ENCODE results near the gene PRR20E. TPM values are rescaled to one million over a fixed set of nuclear protein-coding genes. Genes with fewer than 3 reads are reported as not detected.
"Not testable (repeated sequence)": the region's sequence is repeated elsewhere in the genome, so short reads cannot be mapped to it uniquely, and the experiment has no call there.

The PRR20E gene
- total RNA-seq (2014; rRNA removed) (not detected in 2 replicates), Bru-seq, nascent RNA (not detected), BruChase-seq, experiment 1, labeled RNA remaining after a 6-hour chase (not detected), BruChase-seq, experiment 2, labeled RNA remaining after a 2-hour chase (not detected)
- long read RNA-seq, result 0 reads

DNA sequence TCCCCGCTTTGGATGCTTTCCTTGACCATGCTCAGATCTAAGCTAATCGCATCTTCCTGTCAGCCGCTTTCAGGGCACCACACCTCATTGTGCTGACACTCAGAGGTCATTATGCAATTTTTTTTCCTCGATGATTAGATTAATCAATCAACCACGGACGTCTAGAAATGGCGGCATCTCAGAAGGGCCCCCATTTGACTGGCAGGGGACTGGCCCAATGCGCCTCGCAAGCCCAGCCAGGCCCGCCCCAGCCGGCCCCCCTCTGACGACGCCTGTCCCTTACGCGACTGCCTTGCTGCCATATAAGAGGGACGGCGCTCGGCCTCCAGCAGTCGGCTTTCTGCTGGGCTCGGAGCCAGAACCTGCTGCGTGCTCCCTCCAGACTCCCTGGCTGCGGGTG is at the start of gene PRR20E:
Gene PRR20E, plus strand, starts transcription at position 301 of the 400 bp plus-strand sequence. CDS start 387 bp downstream, outside the sequence.
- CTCF ChIA-PET; H3K4me3 ChIP-seq (ENCODE audit: low read length); H2AFZ ChIP-seq (ENCODE audit: low read length); H3K9ac ChIP-seq (ENCODE audit: low read length); H3K9me2 ChIP-seq (replicated peaks; ENCODE audit: low read length); DNase-seq; H3K79me2 ChIP-seq (ENCODE audit: low read length); H3F3A ChIP-seq (ENCODE audit: low read length, unreplicated experiment); intact Hi-C loops (cut with micrococcal nuclease); H3K27ac ChIP-seq (ENCODE audit: low read length); H3K36me3 ChIP-seq (ENCODE audit: low read depth, low read length); POLR2A ChIA-PET (ENCODE audit: unreplicated experiment); ATAC-seq; H3K4me1 ChIP-seq (ENCODE audit: insufficient read depth, low read length); H3K4me2 ChIP-seq (ENCODE audit: low read length); H3K27me3 ChIP-seq (ENCODE audit: low read length); H4K20me1 ChIP-seq (ENCODE audit: low read length); BruUV-seq (replicated peaks); H3K9me3 ChIP-seq (ENCODE audit: low read length): not testable (repeated sequence)

DNA sequence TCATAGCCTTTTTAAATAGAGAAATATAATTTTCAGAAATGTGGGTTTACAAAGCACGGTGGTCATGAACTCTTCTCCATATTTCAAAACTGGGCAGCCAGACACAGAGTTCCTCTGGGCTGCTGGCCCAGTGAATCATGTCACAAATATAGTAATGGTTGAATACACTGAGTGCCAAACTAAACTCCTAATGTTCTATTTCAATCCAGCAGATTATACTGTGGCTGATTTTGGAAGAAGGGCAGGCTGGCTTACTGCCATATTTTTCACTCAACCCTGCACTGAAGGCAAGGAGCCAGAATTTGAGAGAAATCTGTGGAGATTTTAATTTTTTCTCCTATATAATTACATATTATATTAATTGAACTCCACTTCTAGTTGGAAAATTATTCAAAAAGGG is 43.3 kb upstream of the PRR20E start:
- no peak for TF ChIP-seq EZH2 (IDR thresholded peaks at IDR 0.05; ENCODE audit: low read length, unreplicated experiment)
- TF ChIP-seq, protein P1, sequence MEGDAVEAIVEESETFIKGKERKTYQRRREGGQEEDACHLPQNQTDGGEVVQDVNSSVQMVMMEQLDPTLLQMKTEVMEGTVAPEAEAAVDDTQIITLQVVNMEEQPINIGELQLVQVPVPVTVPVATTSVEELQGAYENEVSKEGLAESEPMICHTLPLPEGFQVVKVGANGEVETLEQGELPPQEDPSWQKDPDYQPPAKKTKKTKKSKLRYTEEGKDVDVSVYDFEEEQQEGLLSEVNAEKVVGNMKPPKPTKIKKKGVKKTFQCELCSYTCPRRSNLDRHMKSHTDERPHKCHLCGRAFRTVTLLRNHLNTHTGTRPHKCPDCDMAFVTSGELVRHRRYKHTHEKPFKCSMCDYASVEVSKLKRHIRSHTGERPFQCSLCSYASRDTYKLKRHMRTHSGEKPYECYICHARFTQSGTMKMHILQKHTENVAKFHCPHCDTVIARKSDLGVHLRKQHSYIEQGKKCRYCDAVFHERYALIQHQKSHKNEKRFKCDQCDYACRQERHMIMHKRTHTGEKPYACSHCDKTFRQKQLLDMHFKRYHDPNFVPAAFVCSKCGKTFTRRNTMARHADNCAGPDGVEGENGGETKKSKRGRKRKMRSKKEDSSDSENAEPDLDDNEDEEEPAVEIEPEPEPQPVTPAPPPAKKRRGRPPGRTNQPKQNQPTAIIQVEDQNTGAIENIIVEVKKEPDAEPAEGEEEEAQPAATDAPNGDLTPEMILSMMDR (conservative IDR thresholded peaks at IDR 0.05; ENCODE audit: low read depth, low read length), result no peak
- TF ChIP-seq EZH2phosphoT487 (IDR thresholded peaks at IDR 0.05; ENCODE audit: borderline replicate concordance, low read length), result no peak
- H3K4me3 ChIP-seq (ENCODE audit: low read length), result no peak overlapping the region
- no peaks in the 10 kb centered on the region for H3K79me2 ChIP-seq (ENCODE audit: low read length)
- no peak overlapping the region for H3K4me2 ChIP-seq (ENCODE audit: low read length)
- H3F3A ChIP-seq (ENCODE audit: low read length, unreplicated experiment), result no peaks in the 10 kb centered on the region
- ATAC-seq (no peak), DNase-seq (no peak)
- H3K27ac ChIP-seq (ENCODE audit: low read length), result no peak overlapping the region
- H3K9me2 ChIP-seq (replicated peaks; ENCODE audit: low read length), result no peaks in the 10 kb centered on the region
- CTCF ChIA-PET, result no interaction called here
- H3K4me1 ChIP-seq (ENCODE audit: insufficient read depth, low read length), result no peaks in the 10 kb centered on the region
- no peaks in the 10 kb centered on the region for H3K27me3 ChIP-seq (ENCODE audit: low read length)
- H3K9ac ChIP-seq (ENCODE audit: low read length), result no peak overlapping the region
- H2AFZ ChIP-seq (ENCODE audit: low read length), result no peak overlapping the region
- BruUV-seq (replicated peaks), result no TSS peak
- POLR2A ChIA-PET (ENCODE audit: unreplicated experiment), result no interaction called here
- no peaks in the 10 kb centered on the region for H4K20me1 ChIP-seq (ENCODE audit: low read length)
- H3K9me3 ChIP-seq (ENCODE audit: low read length), result no peaks in the 10 kb centered on the region
- H3K36me3 ChIP-seq (ENCODE audit: low read depth, low read length), result no peaks in the 10 kb centered on the region
- intact Hi-C loops (cut with micrococcal nuclease), result no loop called here

DNA sequence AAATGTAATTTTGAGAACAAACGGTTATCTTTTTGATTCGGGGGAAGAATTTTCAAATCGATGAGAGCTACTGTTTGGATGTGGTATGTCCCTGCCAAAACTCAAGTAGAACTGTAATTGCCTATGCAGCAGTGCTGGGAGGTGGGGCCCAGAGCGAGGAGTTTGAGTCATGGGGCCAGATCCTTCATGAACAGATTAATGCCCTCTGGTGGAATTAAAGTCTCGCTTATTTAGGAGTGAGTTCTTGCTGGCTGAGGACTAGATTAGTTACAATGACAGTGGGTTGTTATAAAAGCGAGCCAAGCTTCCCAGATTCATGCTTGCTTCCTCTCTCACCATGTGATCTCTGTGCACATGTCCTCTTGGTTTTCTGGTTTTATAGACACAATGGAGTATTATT is 38.1 kb upstream of the PRR20E start:
- Histone ChIP-seq H3F3A (ENCODE audit: low read length, unreplicated experiment) (no peaks in the 10 kb centered on the region), H3K4me3 (ENCODE audit: low read length) (no peak overlapping the region), H3K27me3 (ENCODE audit: low read length) (no peaks in the 10 kb centered on the region), H3K4me1 (ENCODE audit: insufficient read depth, low read length) (no peaks in the 10 kb centered on the region), H3K9ac (ENCODE audit: low read length) (no peak overlapping the region), H3K9me2 (replicated peaks; ENCODE audit: low read length) (no peaks in the 10 kb centered on the region), H3K36me3 (ENCODE audit: low read depth, low read length) (no peaks in the 10 kb centered on the region), H4K20me1 (ENCODE audit: low read length) (no peaks in the 10 kb centered on the region), H3K27ac (ENCODE audit: low read length) (no peak overlapping the region), H3K4me2 (ENCODE audit: low read length) (no peak overlapping the region), H3K9me3 (ENCODE audit: low read length) (no peaks in the 10 kb centered on the region), H2AFZ (ENCODE audit: low read length) (no peak overlapping the region), H3K79me2 (ENCODE audit: low read length) (no peaks in the 10 kb centered on the region)
- ChIA-PET CTCF (no interaction called here), POLR2A (ENCODE audit: unreplicated experiment) (no interaction called here)
- ATAC-seq (peak; percentile 46; the same call in 1 of the 2 replicates), DNase-seq (peak; percentile 13)
- TF ChIP-seq, protein P1 (conservative IDR thresholded peaks at IDR 0.05; ENCODE audit: low read depth, low read length), result no peak; the same call in 1 of the 2 replicates
- no peak for TF ChIP-seq EZH2 (IDR thresholded peaks at IDR 0.05; ENCODE audit: low read length, unreplicated experiment)
- TF ChIP-seq EZH2phosphoT487 (IDR thresholded peaks at IDR 0.05; ENCODE audit: borderline replicate concordance, low read length), result no peak
- BruUV-seq (replicated peaks), result no TSS peak
- intact Hi-C loops (cut with micrococcal nuclease), result no loop called here
